GM19463 (cell line): ENCODE measurements around the gene FAM181A.

Experiments used
- ATAC-seq: cut with Tn5 transposase; IDR thresholded peaks from one replicate; pipeline ENCODE4 v1.9.1; 2021; ENCODE audit warnings: mild to moderate bottlenecking, moderate library complexity; ENCODE audit not compliant: unreplicated experiment

Gene FAM181A

DNA sequence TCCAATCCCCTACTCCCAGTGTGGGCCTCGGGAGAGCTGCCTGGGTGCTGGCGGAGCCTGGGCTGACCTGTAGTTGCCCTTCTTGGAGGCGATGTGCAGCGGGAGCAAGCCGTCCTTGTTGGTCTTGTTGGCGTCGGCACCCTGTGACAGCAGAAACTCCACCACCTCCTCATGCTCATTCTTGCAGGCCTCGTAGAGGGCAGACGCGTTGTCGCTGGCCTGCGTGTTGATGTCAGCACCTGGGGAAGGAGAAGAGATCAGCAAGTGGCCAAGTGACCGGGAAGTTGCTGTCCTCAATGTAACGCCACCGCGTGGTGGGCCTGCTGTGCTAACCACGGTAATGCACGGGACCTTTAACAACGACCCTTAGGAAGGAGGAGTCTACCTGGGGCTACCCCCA is 20.1 kb downstream of the FAM181A start:
- ATAC-seq, result no peak

DNA sequence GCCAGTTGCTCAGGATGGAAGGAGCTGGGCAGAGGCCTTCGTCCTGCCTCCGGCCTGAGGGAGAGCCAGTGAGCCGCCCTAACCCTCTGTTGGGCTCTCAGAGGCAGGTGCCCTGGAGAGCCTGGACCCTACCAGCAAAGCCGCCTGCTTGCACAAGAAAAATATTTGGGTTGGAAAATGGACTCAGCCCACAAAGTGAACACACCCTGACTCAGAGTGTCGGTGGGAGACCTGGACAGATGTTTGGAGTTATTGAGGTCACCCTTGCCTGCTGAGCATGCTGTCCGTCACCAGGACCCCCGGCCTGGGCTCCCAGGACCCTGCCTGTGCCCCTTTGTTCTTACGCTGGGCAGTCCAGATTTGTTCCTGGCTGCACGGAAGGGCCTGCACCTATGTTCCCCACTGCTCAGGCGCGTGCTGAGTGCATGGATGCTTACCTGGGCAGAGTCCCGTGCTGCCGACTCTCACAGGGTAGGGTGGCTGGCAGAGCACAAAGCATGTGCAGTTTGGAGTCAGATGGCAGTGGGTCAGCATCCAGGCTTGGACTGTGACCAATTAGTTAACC is 22.4 kb downstream of the FAM181A start:
- no peak for ATAC-seq

DNA sequence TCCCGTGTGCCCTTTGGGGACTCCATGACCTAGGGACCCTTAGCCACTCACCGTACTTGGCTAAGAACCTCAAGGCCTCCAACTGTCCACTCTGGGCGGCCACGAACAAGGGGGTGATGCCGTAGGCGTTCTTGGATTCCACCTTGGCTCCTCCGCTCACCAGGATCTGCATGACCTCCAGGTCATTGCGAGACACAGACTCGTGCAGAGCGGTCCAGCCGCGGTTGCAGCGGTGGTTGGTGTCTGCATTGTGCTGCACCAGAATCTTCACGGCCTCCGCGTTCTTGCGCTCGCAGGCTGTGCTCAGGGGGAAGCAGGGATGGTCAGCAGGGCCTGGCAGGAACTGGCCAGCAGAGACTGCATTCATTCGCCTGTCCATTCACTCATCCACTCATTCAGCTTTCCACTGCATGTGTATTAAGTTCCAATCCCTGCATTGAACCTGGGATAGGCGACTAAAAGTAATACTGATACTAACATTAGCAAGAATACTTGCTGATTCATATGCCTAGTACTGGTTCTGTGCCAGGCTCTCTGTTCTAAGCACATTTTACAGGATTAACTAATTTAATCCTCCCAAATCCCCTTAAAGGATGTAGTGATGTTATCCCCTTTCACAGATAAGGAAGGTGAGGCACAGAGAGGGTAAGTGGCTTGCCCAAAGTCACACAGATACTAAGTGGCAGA is 23.9 kb downstream of the FAM181A start:
- ATAC-seq, result no peak

GRCh38 chr14:93951635-93952540 is 24.7 kb downstream of the FAM181A start:
- ATAC-seq, result no peak

DNA sequence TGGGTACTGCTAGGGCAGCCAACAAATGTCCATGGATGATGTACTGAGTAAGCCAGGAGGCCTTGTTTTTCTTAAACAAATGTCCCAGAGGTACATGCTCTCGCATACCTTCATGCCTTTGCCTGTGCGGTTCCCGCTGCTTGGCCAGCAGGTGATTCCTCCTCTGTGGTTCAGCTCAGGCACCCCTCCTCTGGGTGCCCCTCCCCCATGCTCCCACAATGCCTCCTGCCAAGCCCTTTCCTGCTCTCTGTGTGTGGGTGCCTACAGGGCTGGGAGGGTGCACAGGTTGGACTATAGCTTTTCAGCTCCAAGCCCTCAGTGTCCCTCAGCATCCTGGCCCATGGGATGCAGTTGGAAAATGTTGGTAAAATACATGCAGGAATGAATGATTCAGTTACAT is 25.7 kb downstream of the FAM181A start:
- ATAC-seq, result no peak

DNA sequence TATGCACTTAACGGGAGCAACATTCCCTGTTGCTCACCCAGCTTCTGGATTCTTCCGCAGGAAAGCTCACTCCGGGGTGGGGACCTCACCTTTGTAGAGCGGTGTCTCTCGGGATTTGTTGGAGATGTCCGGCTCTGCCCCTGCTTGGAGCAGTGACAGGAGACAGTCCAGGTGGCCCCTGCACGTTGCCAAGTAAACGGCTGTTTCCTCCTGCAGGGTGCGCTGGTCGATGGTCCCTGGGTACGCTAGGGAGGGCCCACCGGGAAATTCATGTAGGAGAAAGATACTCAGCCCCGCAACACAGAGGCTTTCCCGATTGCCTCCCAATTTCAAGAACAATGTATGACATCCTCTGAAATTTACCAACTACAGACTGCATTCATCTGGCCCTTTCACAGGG is 26.1 kb downstream of the FAM181A start:
- no peak for ATAC-seq

- ATAC-seq, result no peak
Observed at GRCh38 chr14:93953739-93954515, 26.8 kb downstream of the FAM181A start.

GRCh38 chr14:93954516-93954830 is 27.3 kb downstream of the FAM181A start:
- no peak for ATAC-seq

GRCh38 chr14:93954900-93955849 is 28.0 kb downstream of the FAM181A start:
- ATAC-seq, result peak; percentile 25

DNA sequence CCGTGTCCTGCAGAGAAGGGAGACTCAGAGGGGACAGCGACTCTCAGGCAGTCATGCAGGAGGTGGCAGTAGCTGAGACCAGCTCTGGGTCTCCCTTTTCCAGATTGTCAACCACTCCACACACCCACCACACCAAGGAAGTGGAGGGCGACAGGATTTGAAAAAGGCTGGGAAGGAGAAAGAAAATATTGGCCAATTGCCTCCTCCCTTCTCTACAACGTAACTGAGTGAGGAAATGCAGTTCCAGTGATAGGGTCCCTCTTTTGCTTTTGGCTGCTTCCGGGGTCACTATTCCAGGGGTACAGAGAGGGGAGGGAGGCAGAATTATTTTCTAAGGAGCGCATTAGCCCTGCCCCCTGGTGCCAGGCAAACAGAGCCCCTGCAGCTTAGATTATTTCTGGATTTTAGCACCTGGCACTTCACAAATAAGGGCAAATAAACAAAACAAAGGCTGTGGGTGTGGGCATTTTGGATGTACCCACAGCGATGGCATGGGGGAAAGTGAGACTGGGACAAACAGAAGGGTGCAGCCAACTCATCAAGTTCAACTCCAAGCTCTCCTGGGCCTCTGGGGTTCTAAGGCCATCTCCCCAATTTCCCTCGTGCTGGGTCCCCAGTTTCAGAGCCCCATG is 28.8 kb downstream of the FAM181A start:
- no peak for ATAC-seq

DNA sequence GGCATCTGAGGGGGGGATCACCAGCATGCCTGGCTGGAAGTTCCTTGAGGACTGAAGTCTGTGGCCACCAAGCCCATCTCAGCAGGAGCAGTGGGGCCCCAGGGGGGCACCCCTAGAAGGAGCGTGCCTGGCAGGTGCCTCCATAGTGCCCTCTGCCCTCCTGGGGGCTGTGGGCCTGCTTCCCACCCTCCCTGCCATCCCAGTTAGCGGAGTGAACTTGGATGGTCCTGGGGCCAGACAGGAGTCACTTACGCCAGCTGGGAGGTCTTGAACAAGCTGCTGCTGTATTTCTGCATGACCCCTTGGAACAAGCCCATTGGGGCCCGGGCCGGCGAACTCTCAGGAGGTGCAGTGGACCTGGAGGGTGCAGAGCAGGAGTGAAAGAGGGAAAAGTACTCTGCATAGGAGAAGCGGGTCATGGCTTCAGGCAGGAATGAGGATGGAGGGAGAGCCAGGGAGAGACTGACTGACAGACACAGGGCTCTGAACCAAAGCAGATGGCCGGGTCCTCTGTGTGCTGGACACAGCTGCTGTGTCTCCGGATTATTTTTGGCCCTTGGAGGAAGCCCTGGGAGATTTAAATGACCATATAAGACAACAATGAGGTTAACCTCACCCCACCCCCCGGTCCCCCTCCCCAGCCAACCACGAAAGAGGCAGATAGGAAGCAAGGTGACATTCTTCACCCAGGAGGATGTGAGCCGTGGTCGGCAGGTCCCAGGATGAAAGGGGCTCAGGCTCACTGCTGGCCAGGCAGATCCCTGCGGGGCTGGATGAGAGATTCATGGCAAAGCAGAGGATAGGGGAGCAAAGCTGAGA is 29.6 kb downstream of the FAM181A start:
- ATAC-seq, result no peak

GRCh38 chr14:93957333-93957710 is 30.2 kb downstream of the FAM181A start:
- ATAC-seq, result no peak

DNA sequence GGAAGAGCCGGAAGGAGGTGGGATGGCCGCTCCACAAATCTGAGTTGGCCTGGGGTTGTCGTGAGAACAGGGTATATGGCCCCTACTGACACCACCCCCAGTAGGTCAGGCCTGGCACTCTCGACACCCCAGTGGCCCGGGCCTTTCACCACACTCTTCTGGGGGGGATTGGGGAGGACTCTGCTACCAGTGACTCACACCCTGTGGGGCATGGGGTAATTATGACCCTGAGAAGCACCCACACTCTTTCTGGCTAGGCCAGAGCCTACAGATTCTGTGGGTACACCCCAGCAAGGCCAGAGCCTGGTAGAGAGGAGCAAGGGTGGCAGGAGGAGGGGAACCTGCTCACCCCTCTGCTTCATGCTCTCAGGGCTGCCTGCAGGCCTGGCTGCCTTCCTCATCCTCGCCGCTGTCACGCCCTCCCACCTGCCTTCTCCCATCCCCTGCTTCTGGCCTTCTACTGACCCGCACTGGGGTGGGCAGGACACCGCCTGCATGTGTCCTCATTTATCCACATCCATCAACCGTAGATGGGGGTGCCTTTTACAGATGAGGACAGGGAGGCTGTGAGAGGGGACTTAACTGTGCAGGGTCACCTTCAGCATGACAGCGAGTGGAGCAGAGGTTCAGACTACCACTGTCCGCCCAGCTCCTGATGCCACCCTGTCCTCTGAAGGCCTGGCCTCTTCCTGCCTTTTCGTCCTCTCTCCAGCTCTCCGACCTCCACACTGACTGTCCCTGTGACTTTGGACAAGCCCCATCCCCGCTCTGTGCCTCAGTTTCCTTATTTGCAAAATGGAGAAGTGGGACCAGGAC is 30.8 kb downstream of the FAM181A start:
- no peak for ATAC-seq

GRCh38 chr14:93958567-93959238 is 31.6 kb downstream of the FAM181A start:
- no peak for ATAC-seq

GRCh38 chr14:93959239-93960107 is 32.3 kb downstream of the FAM181A start:
- ATAC-seq, result peak; percentile 64

DNA sequence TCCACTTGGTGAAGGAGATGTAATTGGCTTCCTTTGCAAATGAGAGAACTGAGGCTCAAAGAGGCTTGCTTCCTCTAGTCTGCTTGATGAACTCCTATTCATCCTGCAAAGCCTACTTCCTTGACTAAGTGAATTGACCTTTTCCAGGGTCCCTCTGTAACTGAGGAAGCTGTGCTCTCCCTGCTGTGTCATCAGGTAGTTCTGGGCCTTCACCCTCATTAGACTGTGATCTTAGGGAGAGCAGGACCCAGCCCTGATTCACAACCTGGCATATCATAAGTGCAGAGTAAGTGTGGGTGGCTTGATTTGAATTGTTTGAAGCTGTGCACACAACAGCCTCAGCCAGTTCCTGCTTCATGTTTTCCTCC is 32.9 kb downstream of the FAM181A start:
- ATAC-seq, result no peak
